Bronchial epithelial cell (primary cell): ENCODE data around the gene RAB40C. TPM values are rescaled to one million over a fixed set of nuclear protein-coding genes. Genes with fewer than 3 reads are reported as not detected.
A peak's percentile ranks its signal among the peaks of the same experiment; 100 is the strongest.

ENCODE experiments used
- DNase-seq: peaks from one replicate; pipeline ENCODE4 v3.0.0-alpha.2; 2010; ENCODE audit warnings: low read depth
- FAIRE-seq: peaks from 2 replicates; lab custom pipeline; 2011; peaks lifted over from hg19 to GRCh38; lab: Jason Lieb, UNC
- H3K27me3 ChIP-seq: 2 replicates; pipeline ENCODE4 v1.5.1; 2011; ENCODE audit warnings: low read length; ENCODE audit not compliant: control insufficient read depth, insufficient read depth
- H3K36me3 ChIP-seq: 2 replicates; pipeline ENCODE4 v1.5.1; 2011; ENCODE audit warnings: low read length; ENCODE audit not compliant: control insufficient read depth, insufficient read depth
- H3K4me3 ChIP-seq: 2 replicates; pipeline ENCODE4 v1.5.1; 2011; ENCODE audit warnings: mild to moderate bottlenecking, low read depth, low read length, control low read depth
- total RNA-seq: library from RNA; depleted of rRNA; stranded (reverse); fragments of >200 nt; gene quantifications from 2 replicates; pipeline ENCODE4 v1.2.1, GENCODE V29; 2014
- TF ChIP-seq, protein P1 (sequence below): IDR thresholded peaks from 2 replicates; pipeline ENCODE4 v1.5.1; 2011; ENCODE audit warnings: mild to moderate bottlenecking, moderate library complexity, low read length, control low read depth, inconsistent platforms; ENCODE audit not compliant: insufficient read depth, severe bottlenecking

The RAB40C gene
- total RNA-seq, 1 donor from 2014 or later: 10.8 TPM

DNA sequence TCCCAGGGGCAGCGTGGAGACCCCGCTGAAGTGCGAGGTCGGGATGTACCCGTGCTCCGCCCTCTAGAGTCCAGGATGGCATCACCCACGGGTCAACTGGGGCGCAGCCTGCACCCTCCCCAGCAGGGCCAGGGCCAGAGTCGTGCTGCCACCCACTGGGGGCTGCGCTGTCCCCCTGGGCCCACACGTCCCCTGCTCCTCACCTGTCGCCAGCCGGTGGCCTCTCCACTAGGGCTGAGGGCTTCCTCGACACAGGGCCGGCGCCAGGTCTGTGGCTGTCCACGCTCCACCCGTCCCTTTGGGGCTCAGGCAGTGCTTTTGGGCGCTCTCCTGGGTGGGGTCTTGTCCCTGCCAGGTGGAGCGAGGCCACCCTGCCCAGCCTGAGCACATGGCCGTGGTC lies 41.3 kb upstream of the RAB40C start:
- FAIRE-seq (no peak), DNase-seq (no peak)
- Histone ChIP-seq H3K4me3 (no peak overlapping the region), H3K36me3 (peaks cover 13% of the 10 kb centered on the region), H3K27me3 (no peaks in the 10 kb centered on the region)
- TF ChIP-seq, protein P1, sequence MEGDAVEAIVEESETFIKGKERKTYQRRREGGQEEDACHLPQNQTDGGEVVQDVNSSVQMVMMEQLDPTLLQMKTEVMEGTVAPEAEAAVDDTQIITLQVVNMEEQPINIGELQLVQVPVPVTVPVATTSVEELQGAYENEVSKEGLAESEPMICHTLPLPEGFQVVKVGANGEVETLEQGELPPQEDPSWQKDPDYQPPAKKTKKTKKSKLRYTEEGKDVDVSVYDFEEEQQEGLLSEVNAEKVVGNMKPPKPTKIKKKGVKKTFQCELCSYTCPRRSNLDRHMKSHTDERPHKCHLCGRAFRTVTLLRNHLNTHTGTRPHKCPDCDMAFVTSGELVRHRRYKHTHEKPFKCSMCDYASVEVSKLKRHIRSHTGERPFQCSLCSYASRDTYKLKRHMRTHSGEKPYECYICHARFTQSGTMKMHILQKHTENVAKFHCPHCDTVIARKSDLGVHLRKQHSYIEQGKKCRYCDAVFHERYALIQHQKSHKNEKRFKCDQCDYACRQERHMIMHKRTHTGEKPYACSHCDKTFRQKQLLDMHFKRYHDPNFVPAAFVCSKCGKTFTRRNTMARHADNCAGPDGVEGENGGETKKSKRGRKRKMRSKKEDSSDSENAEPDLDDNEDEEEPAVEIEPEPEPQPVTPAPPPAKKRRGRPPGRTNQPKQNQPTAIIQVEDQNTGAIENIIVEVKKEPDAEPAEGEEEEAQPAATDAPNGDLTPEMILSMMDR: no peak

DNA sequence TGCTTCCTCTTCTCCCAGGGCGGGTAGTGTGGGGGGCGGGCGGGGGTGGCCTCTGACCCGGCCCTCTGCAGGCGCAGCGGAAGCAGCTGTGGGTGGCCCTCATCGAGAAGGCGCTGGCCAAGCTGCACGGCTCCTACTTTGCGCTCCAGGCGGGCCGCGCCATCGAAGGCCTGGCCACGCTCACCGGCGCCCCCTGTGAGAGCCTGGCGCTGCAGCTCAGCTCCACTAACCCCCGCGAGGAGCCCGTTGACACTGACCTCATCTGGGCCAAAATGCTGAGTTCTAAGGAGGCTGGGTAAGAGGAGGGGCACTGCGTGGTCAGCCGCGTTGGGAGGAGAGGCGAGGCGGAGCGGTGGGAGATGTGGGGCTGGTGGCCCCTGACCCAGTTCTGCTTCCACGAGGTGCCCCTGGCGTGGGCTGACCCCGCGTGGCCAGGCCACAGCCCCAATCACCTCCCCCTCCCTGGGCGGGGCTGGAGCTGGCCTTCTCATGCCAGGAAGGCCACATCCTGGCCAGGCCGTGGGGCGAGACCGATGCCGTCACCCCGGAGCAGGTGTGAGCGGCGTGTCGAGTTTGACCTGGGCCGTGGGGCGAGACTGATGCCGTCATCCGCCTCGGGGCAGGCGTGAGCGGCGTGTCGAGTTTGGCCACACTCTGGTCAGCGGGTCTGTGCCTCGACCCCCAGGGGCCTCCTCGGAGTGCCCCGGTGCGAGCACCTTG lies 40.2 kb upstream of the RAB40C start:
- TF ChIP-seq, protein P1: peak; percentile 3
- no peak for DNase-seq
- H3K27me3 ChIP-seq: no peaks in the 10 kb centered on the region
- FAIRE-seq: no peak
- H3K36me3 ChIP-seq: peaks cover 14% of the 10 kb centered on the region
- no peak overlapping the region for H3K4me3 ChIP-seq

DNA sequence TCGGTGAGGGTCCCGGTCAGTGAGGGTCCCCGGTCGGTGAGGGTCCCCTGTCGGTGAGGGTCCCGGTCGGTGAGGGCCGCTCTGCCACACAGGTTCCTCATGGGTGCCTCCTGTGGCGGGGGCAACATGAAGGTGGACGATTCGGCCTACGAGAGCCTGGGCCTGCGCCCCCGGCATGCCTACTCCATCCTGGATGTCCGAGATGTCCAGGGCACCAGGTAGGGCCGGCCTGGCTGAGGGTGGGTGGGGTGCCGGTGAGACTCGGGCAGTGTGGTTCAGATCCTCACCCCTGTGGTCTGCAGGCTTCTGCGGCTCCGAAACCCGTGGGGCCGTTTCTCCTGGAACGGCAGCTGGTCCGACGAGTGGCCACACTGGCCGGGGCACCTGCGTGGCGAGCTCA lies 38.7 kb upstream of the RAB40C start:
- TF ChIP-seq, protein P1: no peak
- DNase-seq (no peak), FAIRE-seq (no peak)
- H3K4me3 ChIP-seq: no peak overlapping the region
- no peaks in the 10 kb centered on the region for H3K27me3 ChIP-seq
- peaks cover 13% of the 10 kb centered on the region for H3K36me3 ChIP-seq

DNA sequence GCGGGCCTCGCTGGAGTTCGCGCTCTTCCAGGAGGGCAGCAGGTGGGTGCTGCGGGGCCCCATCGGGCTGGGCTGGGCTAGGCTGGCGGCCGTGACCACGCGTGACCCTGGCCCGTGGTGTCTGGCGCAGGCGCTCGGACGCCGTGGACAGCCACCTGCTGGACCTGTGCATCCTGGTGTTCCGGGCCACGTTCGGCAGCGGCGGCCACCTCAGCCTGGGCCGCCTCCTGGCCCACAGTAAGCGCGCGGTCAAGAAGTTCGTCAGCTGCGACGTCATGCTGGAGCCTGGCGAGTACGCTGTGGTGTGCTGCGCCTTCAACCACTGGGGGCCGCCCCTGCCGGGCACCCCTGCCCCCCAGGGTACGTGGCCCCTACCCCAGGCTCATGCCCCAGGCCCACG lies 37.7 kb upstream of the RAB40C start:
- TF ChIP-seq, protein P1: no peak
- Histone ChIP-seq H3K27me3 (no peaks in the 10 kb centered on the region), H3K36me3 (peaks cover 12% of the 10 kb centered on the region), H3K4me3 (no peak overlapping the region)
- FAIRE-seq: no peak
- DNase-seq: no peak

DNA sequence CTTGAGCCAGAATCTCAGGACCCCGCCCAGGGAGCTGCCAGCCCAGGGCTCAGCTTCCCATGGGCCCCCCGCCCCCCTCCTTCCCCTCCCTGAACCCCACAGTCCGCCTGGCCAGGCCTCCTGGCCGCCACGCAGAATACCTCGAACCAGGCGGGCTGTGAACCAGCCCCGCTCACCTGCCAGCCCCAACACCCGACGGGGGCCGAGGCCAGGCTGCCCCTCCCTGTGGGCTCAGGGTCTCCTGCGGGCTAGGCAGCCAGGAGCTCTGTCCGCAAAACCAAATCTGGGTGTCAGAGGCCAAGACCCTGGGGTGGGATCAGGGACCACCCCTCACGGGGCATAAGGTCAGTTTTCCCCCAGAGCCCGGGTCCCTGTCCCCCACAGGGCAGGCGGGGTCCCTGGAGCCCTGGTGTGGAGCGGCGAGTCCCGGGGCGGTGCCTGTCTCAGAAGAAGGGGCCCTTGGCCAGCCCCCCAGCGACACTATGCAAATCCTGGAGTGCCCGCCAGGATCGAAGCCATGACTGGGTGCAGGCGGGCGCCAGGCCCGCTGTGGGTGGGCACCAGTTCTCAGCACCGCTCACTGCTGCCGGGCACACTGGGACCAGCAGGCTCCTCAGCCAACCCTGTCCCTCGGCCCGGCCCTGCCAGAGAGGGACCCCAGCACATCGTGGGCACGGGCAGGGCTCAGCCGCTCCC lies 36.1 kb upstream of the RAB40C start:
- Histone ChIP-seq H3K27me3 (peaks cover 2% of the 10 kb centered on the region), H3K36me3 (peaks cover 10% of the 10 kb centered on the region), H3K4me3 (no peak overlapping the region)
- DNase-seq: no peak
- TF ChIP-seq, protein P1: no peak
- FAIRE-seq: no peak

DNA sequence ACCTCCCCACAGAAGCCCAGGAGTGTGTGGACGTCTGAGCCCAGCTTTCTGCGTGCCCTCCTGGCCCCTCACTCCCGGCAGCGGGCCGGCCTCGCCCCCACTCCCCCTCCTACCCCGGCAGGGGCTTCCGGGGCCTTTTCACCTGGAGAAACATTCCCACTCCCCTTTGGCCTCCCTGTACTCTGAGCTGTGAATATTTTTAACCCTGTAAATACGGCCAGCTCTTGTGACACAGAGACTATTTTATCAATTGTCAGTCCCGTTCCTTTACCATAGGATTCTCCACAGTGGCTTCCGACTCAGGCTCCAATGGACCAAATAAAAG lies 35.6 kb upstream of the RAB40C start:
- FAIRE-seq: no peak

More for the DNA sequence above, 35.6 kb upstream of the RAB40C start:
- TF ChIP-seq, protein P1: no peak
- DNase-seq: no peak
- Histone ChIP-seq H3K27me3 (peaks cover 3% of the 10 kb centered on the region), H3K4me3 (no peak overlapping the region), H3K36me3 (peaks cover 8% of the 10 kb centered on the region)
